H1 (cell line): Measurements from ENCODE around the gene NDUFS8. TPM values are rescaled to one million over a fixed set of nuclear protein-coding genes. Genes with fewer than 3 reads are reported as not detected.

Source experiments
- BACH1 ChIP-seq: IDR thresholded peaks from 2 replicates; pipeline ENCODE4 v1.6.1; 2012; ENCODE audit warnings: low read length, improper control_type of control experiment
- EGR1 ChIP-seq: IDR thresholded peaks from 2 replicates; pipeline ENCODE4 v1.6.1; 2011; ENCODE audit warnings: low read depth, low read length, borderline replicate concordance
- EZH2 ChIP-seq: fragments of 200-600 bp; sonication (generic); IDR thresholded peaks from 2 replicates; pipeline ENCODE4 v1.7.1; 2012; ENCODE audit warnings: low read depth, mild to moderate bottlenecking, moderate library complexity, low read length, inconsistent platforms; ENCODE audit not compliant: severe bottlenecking
- HDAC2 ChIP-seq, 2 experiments: fragments of 300-600 bp in 1 of 2; sonication (generic) in 1 of 2; IDR thresholded peaks; 2 replicates each; pipeline ENCODE4 v1.6.1; 2011 to 2012; ENCODE audit warnings: low read depth in 2 of 2, low read length in 2 of 2, mild to moderate bottlenecking in 2 of 2, moderate library complexity in 2 of 2, borderline replicate concordance in 1 of 2, inconsistent platforms in 1 of 2
- POLR2AphosphoS5 ChIP-seq: IDR thresholded peaks from 2 replicates; pipeline ENCODE4 v1.6.1; 2011; ENCODE audit warnings: low read depth, low read length
- SAP30 ChIP-seq: fragments of 300-600 bp; sonication (generic); IDR thresholded peaks from 2 replicates; pipeline ENCODE4 v1.7.1; 2012; ENCODE audit warnings: low read length, moderate library complexity, mild to moderate bottlenecking, inconsistent platforms; ENCODE audit not compliant: insufficient read depth, insufficient replicate concordance
- TAF7 ChIP-seq: optimal IDR thresholded peaks from 2 replicates; pipeline ENCODE3; 2011; ENCODE audit warnings: low read depth, mild to moderate bottlenecking, inconsistent platforms, low read length, moderate library complexity, borderline replicate concordance
- polyA plus RNA-seq, 7 experiments: library from polyadenylated mRNA; depleted of rRNA in 3 of 7; stranded (reverse) in 5 of 7; unstranded in 2 of 7; fragments of >200 nt in 5 of 7; fragments of 200-250 nt in 2 of 7; gene quantifications; 1 replicate in 5 of 7; 2 replicates in 1 of 7; 4 replicates in 1 of 7; pipeline versions ENCODE4 v1.2.1 to v1.2.3, GENCODE V29; 2011 to 2013; ENCODE audit warnings: missing spikeins in 2 of 7, mixed read lengths in 2 of 7
- total RNA-seq: library from RNA; stranded (reverse); fragmentation: NEBNext Ultra II Directional; extraction: Animal tissue kit (Norgen Biotek cat#: 25700); gene quantifications from 2 replicates; pipeline ENCODE4 v1.2.1, GENCODE V29; 2021
- TF ChIP-seq, protein P1 (sequence below): fragments of 300-600 bp; sonication (generic); IDR thresholded peaks from 2 replicates; pipeline ENCODE4 v1.7.1; 2012; ENCODE audit warnings: low read length, moderate library complexity, mild to moderate bottlenecking, inconsistent platforms; ENCODE audit not compliant: insufficient replicate concordance

NDUFS8 gene
- total and polyA plus RNA-seq, 2 of the 8 experiments (the other 6 are each of a cell fraction or from before 2014, with no cell fraction given), result 182 to 291 TPM

- TF ChIP-seq, protein P1, sequence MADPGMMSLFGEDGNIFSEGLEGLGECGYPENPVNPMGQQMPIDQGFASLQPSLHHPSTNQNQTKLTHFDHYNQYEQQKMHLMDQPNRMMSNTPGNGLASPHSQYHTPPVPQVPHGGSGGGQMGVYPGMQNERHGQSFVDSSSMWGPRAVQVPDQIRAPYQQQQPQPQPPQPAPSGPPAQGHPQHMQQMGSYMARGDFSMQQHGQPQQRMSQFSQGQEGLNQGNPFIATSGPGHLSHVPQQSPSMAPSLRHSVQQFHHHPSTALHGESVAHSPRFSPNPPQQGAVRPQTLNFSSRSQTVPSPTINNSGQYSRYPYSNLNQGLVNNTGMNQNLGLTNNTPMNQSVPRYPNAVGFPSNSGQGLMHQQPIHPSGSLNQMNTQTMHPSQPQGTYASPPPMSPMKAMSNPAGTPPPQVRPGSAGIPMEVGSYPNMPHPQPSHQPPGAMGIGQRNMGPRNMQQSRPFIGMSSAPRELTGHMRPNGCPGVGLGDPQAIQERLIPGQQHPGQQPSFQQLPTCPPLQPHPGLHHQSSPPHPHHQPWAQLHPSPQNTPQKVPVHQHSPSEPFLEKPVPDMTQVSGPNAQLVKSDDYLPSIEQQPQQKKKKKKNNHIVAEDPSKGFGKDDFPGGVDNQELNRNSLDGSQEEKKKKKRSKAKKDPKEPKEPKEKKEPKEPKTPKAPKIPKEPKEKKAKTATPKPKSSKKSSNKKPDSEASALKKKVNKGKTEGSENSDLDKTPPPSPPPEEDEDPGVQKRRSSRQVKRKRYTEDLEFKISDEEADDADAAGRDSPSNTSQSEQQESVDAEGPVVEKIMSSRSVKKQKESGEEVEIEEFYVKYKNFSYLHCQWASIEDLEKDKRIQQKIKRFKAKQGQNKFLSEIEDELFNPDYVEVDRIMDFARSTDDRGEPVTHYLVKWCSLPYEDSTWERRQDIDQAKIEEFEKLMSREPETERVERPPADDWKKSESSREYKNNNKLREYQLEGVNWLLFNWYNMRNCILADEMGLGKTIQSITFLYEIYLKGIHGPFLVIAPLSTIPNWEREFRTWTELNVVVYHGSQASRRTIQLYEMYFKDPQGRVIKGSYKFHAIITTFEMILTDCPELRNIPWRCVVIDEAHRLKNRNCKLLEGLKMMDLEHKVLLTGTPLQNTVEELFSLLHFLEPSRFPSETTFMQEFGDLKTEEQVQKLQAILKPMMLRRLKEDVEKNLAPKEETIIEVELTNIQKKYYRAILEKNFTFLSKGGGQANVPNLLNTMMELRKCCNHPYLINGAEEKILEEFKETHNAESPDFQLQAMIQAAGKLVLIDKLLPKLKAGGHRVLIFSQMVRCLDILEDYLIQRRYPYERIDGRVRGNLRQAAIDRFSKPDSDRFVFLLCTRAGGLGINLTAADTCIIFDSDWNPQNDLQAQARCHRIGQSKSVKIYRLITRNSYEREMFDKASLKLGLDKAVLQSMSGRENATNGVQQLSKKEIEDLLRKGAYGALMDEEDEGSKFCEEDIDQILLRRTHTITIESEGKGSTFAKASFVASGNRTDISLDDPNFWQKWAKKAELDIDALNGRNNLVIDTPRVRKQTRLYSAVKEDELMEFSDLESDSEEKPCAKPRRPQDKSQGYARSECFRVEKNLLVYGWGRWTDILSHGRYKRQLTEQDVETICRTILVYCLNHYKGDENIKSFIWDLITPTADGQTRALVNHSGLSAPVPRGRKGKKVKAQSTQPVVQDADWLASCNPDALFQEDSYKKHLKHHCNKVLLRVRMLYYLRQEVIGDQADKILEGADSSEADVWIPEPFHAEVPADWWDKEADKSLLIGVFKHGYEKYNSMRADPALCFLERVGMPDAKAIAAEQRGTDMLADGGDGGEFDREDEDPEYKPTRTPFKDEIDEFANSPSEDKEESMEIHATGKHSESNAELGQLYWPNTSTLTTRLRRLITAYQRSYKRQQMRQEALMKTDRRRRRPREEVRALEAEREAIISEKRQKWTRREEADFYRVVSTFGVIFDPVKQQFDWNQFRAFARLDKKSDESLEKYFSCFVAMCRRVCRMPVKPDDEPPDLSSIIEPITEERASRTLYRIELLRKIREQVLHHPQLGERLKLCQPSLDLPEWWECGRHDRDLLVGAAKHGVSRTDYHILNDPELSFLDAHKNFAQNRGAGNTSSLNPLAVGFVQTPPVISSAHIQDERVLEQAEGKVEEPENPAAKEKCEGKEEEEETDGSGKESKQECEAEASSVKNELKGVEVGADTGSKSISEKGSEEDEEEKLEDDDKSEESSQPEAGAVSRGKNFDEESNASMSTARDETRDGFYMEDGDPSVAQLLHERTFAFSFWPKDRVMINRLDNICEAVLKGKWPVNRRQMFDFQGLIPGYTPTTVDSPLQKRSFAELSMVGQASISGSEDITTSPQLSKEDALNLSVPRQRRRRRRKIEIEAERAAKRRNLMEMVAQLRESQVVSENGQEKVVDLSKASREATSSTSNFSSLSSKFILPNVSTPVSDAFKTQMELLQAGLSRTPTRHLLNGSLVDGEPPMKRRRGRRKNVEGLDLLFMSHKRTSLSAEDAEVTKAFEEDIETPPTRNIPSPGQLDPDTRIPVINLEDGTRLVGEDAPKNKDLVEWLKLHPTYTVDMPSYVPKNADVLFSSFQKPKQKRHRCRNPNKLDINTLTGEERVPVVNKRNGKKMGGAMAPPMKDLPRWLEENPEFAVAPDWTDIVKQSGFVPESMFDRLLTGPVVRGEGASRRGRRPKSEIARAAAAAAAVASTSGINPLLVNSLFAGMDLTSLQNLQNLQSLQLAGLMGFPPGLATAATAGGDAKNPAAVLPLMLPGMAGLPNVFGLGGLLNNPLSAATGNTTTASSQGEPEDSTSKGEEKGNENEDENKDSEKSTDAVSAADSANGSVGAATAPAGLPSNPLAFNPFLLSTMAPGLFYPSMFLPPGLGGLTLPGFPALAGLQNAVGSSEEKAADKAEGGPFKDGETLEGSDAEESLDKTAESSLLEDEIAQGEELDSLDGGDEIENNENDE, result no peak
- TF ChIP-seq POLR2AphosphoS5, result no peak
- no peak for TF ChIP-seq HDAC2 (IDR thresholded peaks at IDR 0.05; ENCODE audit: borderline replicate concordance in 1 of 2, low read depth in 2 of 2, low read length in 2 of 2)
- TF ChIP-seq SAP30, result no peak
- TF ChIP-seq EGR1, result no peak
- TF ChIP-seq BACH1, result no peak
- no peak for TF ChIP-seq EZH2
- TF ChIP-seq TAF7, result no peak
These were observed 3.9 kb upstream of the NDUFS8 start (continued) for GRCh38 chr11:68026391-68027105.
